WI38 (cell line): ENCODE results near the gene BPIFB2.

ENCODE experiments used
- H3K4me3 ChIP-seq: 2 replicates; pipeline ENCODE4 v1.5.1; 2011; ENCODE audit warnings: low read depth, mild to moderate bottlenecking, control low read depth, low read length
- TF ChIP-seq, protein P1 (sequence below): IDR thresholded peaks from 2 replicates; pipeline ENCODE4 v1.5.1; 2012; ENCODE audit warnings: low read depth, mild to moderate bottlenecking, control low read depth, low read length

BPIFB2 gene

DNA sequence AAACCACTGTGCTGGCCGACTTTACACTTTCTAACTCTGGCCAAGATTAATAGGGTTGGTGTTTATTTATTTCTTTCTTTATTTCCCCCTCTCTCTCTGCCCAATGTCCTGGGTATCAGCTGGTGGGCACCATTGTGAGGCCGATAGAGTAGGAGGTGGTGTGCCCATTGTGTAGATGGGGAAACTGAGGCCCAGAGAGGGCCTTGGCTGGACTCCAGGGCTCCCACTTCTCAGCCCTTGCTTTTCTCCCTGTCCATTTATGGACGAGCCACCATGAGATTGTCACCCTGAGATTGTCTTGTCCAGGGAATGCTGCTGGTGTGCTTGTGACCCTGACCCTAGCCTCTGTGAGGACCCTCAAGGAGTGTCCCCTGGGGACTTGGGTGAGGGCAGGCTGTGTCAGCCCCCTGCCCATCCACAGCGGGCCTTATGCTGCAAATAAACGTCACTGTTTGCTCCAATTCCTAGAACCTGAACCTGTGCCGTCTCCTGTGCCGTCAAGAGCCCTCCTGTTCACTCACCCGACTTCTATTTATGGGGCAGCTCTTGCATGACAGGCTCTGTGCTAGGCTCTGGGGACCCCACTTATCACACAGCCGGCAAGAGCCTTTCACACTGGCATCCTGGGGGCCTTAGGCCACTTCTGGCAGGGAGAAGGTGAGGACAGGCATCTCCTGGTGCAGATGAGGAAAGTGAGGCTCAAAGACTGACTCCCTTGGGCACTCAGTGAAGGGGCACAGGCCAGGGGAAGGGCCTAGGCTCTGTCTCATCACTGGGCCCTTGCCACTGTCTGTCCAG lies 28.1 kb upstream of the BPIFB2 start:
- TF ChIP-seq, protein P1, sequence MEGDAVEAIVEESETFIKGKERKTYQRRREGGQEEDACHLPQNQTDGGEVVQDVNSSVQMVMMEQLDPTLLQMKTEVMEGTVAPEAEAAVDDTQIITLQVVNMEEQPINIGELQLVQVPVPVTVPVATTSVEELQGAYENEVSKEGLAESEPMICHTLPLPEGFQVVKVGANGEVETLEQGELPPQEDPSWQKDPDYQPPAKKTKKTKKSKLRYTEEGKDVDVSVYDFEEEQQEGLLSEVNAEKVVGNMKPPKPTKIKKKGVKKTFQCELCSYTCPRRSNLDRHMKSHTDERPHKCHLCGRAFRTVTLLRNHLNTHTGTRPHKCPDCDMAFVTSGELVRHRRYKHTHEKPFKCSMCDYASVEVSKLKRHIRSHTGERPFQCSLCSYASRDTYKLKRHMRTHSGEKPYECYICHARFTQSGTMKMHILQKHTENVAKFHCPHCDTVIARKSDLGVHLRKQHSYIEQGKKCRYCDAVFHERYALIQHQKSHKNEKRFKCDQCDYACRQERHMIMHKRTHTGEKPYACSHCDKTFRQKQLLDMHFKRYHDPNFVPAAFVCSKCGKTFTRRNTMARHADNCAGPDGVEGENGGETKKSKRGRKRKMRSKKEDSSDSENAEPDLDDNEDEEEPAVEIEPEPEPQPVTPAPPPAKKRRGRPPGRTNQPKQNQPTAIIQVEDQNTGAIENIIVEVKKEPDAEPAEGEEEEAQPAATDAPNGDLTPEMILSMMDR = no peak
- H3K4me3 ChIP-seq = no peak overlapping the region

DNA sequence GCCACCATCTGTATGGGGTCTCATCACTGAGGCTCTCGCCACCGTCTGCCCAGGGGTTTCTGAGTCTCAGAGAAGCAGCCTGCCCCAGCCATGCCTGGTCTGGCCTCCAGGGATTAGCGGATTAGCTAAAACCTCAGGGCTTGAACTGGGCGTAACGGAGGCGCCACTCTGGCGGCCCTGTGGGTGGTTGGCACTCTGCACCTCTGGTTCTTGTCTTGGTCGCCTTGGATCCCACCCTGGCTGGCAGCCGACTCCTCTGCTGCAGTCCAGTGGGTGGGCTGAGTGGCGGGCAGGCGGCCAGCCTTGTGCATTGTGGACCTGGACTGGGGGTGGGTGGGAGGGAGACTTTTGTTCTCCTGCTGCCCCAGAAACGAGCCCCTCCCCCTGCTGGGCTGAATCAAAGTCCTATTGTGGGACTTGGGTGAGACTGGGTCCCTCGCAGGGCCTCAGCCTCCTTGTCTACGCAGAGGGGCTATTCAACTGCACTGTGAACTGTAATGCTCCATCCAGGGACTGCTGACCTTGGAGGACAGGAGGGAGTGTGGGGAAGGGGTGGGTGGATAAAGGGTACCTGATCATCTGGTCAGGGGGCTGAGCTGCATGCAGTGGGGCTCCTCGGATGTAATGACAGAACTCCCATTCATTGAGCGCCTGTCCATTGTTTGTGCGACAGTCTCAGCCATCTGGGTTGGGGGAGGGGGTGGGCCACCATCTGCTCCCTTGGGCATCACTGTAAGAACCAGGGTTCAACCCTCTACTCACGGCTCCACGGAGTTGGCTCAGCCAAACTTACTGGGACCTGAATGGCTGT lies 27.2 kb upstream of the BPIFB2 start:
- TF ChIP-seq, protein P1 = no peak
- no peak overlapping the region for H3K4me3 ChIP-seq

DNA sequence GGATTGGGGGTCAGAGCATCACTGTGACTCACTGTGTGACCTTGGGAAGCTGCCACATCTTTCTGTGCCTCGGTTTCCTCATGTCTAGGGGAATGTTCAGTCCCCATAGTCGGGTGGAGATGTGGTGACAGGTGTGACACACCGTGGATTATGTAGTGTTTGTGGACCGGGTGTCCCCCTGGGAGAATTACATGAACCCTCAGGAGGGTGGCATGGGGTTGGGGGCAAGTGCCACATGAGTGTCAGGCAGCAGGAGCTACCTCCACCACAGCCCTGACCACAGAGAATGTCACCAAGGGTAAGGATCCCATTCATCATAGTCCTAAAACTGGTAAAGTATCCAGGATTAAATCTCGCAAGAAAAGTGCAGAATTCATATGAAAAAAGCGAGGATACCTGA lies 26.5 kb upstream of the BPIFB2 start:
- TF ChIP-seq, protein P1 = no peak
- no peak overlapping the region for H3K4me3 ChIP-seq

DNA sequence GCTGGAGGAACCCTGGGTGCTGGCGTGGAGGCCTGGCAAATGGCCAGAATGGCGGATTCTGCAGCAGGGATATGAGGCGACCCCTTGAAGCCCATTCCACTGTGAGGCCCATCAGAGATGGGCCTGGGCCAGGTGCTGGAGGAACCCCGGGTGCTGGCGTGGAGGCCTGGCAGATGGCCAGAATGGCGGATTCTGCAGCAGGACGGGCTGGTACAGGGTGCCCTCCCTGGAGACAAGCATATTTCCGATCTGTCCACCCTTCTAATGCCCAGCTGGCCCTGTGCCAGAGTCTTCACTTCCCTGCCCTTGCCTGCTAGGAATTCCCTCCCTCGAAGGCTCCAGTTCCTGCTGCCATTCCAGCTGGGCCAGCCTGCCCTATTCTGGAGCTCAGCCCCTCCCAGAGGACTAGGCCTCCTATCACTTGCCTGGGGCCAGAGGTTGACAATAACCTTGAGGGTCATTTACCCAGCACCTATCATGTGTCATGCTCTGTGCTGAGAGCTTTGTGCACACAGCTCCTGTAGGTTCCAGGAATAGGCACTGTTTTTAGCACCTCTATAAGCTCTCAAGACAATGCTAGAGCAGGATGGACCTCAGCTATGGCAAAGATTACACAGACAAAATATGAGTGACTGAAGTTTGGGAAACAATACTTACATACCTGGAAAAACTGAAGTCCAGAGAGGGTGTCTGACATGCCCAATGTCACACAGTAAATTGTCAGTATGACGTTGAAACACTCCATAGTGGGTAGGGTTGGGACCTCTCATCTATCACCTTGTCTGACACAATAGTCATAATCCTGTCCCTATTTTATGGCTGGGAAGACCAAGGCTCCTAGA lies 24.7 kb upstream of the BPIFB2 start:
- no peak overlapping the region for H3K4me3 ChIP-seq
- TF ChIP-seq, protein P1 = no peak

DNA sequence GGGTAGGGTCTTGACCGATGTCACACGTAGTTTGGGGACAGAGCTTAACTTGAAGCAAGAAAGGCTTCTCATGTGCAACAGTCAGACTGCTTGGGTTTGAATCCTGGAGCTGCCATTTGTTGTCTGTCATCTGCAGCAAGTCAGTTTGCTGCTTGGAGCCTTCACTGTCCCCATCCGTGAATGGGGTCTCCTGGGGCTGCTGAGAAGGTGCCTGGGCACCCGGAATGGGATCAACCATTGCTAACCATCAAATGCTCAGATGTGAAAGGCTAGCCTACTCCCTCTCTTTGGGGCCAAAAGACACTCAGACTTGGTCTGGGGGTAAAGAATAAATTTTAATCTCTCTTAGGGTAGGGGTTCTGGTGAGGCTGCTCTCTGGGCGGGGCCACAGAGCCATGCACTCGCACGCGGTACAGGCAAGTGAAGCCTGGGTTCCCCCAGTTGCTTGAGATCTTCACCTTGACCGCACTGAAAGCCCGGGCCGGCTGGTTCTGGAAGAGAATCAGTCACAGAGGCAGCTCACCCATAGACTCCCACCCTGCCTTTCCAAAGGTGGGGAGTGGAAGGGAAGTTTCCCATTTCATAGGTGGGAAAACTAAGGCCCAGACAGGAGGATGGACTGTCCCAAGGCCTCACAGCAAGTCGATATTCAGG lies 23.9 kb upstream of the BPIFB2 start:
- H3K4me3 ChIP-seq = no peak overlapping the region
- TF ChIP-seq, protein P1 = no peak

DNA sequence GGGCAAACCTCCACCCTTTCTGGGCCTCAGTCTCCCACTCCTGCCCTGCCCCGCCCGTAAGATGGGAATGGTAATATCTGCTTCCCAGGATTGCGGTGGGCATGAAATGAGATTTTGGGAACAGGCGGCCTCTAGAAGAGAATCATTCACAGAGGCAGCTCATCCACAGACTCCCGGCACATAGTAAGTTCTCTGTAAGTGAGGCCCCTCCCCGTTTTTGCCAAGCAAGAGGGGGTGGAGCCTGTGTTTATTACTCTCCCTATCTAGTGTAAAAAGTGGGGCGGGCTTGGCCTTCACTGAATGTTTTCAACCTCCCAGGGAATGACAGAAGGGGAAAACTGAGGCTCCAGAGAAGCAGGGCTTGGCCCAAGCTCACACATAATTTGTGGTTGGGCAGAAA lies 23.3 kb upstream of the BPIFB2 start:
- no peak overlapping the region for H3K4me3 ChIP-seq
- TF ChIP-seq, protein P1 = no peak
